ENCODE measurements around the gene PITPNC1. TPM values are rescaled to one million over a fixed set of nuclear protein-coding genes. Genes with fewer than 3 reads are reported as not detected.
"Not testable (repeated sequence)": the region's sequence is repeated elsewhere in the genome, so short reads cannot be mapped to it uniquely, and the experiment has no call there.

PITPNC1 gene
- total RNA-seq, 1 experiment from 2014 or later, result 6.9 TPM

GRCh38 chr17:67335245-67335835 lies 41.7 kb upstream of the PITPNC1 start:
- intact Hi-C loops (cut with micrococcal nuclease; ENCODE audit: unreplicated experiment), result loop anchor here (10.0 kb wide), 1 partner anchor 91 kb away; the partner anchor contains the start of gene HELZ
- Mint-ChIP-seq H3K27me3 (ENCODE audit: unreplicated experiment) (no peaks in the 10 kb centered on the region), H3K4me1 (ENCODE audit: low read depth, unreplicated experiment) (no peaks in the 10 kb centered on the region), H3K9me3 (ENCODE audit: low read depth, unreplicated experiment) (no peaks in the 10 kb centered on the region), H3K36me3 (ENCODE audit: insufficient read depth, unreplicated experiment) (peaks cover 22% of the 10 kb centered on the region), H3K4me3 (ENCODE audit: low read depth, unreplicated experiment) (no peak overlapping the region), H3K27ac (ENCODE audit: unreplicated experiment) (no peak overlapping the region)
- no peak for DNase-seq
- TSS peak; percentile 15 for BruUV-seq (replicated peaks)
- no peak for TF ChIP-seq CTCF (IDR thresholded peaks at IDR 0.05; ENCODE audit: unreplicated experiment)
- CTCF ChIA-PET, result interaction anchor here (0.7 kb wide), 1 partner anchor 905 kb away, joined by 5 read pairs; no protein-coding TSS in a partner anchor

- intact Hi-C loops (cut with micrococcal nuclease; ENCODE audit: unreplicated experiment), result loop anchor here (10.0 kb wide), 1 partner anchor 92 kb away; the partner anchor contains the start of gene HELZ
- CTCF ChIA-PET, result no interaction called here
- Mint-ChIP-seq H3K36me3 (ENCODE audit: insufficient read depth, unreplicated experiment) (peaks cover 37% of the 10 kb centered on the region), H3K4me1 (ENCODE audit: low read depth, unreplicated experiment) (no peaks in the 10 kb centered on the region), H3K27ac (ENCODE audit: unreplicated experiment) (peak overlapping the region; percentile 67), H3K27me3 (ENCODE audit: unreplicated experiment) (no peaks in the 10 kb centered on the region), H3K9me3 (ENCODE audit: low read depth, unreplicated experiment) (no peaks in the 10 kb centered on the region), H3K4me3 (ENCODE audit: low read depth, unreplicated experiment) (no peak overlapping the region)
- TF ChIP-seq CTCF (IDR thresholded peaks at IDR 0.05; ENCODE audit: unreplicated experiment), result no peak
- BruUV-seq (replicated peaks), result no TSS peak
- no peak for DNase-seq
Observed at GRCh38 chr17:67336859-67337258, 40.2 kb upstream of the PITPNC1 start.

- H3K4me1 Mint-ChIP-seq (ENCODE audit: low read depth, unreplicated experiment); CTCF ChIA-PET; H3K27me3 Mint-ChIP-seq (ENCODE audit: unreplicated experiment); H3K27ac Mint-ChIP-seq (ENCODE audit: unreplicated experiment); H3K4me3 Mint-ChIP-seq (ENCODE audit: low read depth, unreplicated experiment); H3K9me3 Mint-ChIP-seq (ENCODE audit: low read depth, unreplicated experiment); BruUV-seq (replicated peaks); DNase-seq: not testable (repeated sequence)
- intact Hi-C loops (cut with micrococcal nuclease; ENCODE audit: unreplicated experiment), result loop anchor here (10.0 kb wide), 1 partner anchor 94 kb away; the partner anchor contains the start of gene HELZ
- peaks cover 47% of the 10 kb centered on the region for H3K36me3 Mint-ChIP-seq (ENCODE audit: insufficient read depth, unreplicated experiment)
Observed at GRCh38 chr17:67338353-67338752, 38.7 kb upstream of the PITPNC1 start.

- intact Hi-C loops (cut with micrococcal nuclease; ENCODE audit: unreplicated experiment), result no loop called here
- Mint-ChIP-seq H3K27me3 (ENCODE audit: unreplicated experiment) (no peaks in the 10 kb centered on the region), H3K9me3 (ENCODE audit: low read depth, unreplicated experiment) (no peaks in the 10 kb centered on the region), H3K4me3 (ENCODE audit: low read depth, unreplicated experiment) (no peak overlapping the region), H3K4me1 (ENCODE audit: low read depth, unreplicated experiment) (no peaks in the 10 kb centered on the region), H3K27ac (ENCODE audit: unreplicated experiment) (no peak overlapping the region), H3K36me3 (ENCODE audit: insufficient read depth, unreplicated experiment) (peaks cover 78% of the 10 kb centered on the region)
- CTCF ChIA-PET, result no interaction called here
- TF ChIP-seq CTCF (IDR thresholded peaks at IDR 0.05; ENCODE audit: unreplicated experiment), result no peak
- BruUV-seq (replicated peaks), result no TSS peak
- no peak for DNase-seq
Observed at GRCh38 chr17:67343237-67343636, 33.8 kb upstream of the PITPNC1 start.

GRCh38 chr17:67347826-67348225 lies 29.3 kb upstream of the PITPNC1 start:
- peaks cover 66% of the 10 kb centered on the region for H3K36me3 Mint-ChIP-seq (ENCODE audit: insufficient read depth, unreplicated experiment)
- no peak for DNase-seq
- no peak overlapping the region for H3K27ac Mint-ChIP-seq (ENCODE audit: unreplicated experiment)
- no peaks in the 10 kb centered on the region for H3K4me1 Mint-ChIP-seq (ENCODE audit: low read depth, unreplicated experiment)
- no peak overlapping the region for H3K4me3 Mint-ChIP-seq (ENCODE audit: low read depth, unreplicated experiment)
- intact Hi-C loops (cut with micrococcal nuclease; ENCODE audit: unreplicated experiment), result no loop called here
- no TSS peak for BruUV-seq (replicated peaks)
- H3K27me3 Mint-ChIP-seq (ENCODE audit: unreplicated experiment), result no peaks in the 10 kb centered on the region
- CTCF ChIA-PET, result no interaction called here
- H3K9me3 Mint-ChIP-seq (ENCODE audit: low read depth, unreplicated experiment), result no peaks in the 10 kb centered on the region
- TF ChIP-seq CTCF (IDR thresholded peaks at IDR 0.05; ENCODE audit: unreplicated experiment), result no peak

All from Calu3 (cell line).